Breast epithelium (tissue), 3 donors: ENCODE measurements around the gene KPNA1.

Source experiments
- CTCF ChIP-seq, 3 donors: fragments of 450-650 bp; IDR thresholded peaks; one replicate each; pipeline ENCODE4 v1.5.1; 2016 to 2017; ENCODE audit warnings: antibody characterized with exemption in 3 of 3, mild to moderate bottlenecking in 3 of 3, moderate library complexity in 3 of 3
- POLR2A ChIP-seq: fragments of 450-650 bp; IDR thresholded peaks from one replicate; pipeline ENCODE4 v1.6.1; 2016; ENCODE audit warnings: antibody characterized with exemption, mild to moderate bottlenecking, moderate library complexity

GRCh38 chr3:122391681-122392446 is 122.9 kb downstream of the KPNA1 start:
- TF ChIP-seq CTCF (IDR thresholded peaks at IDR 0.05) (no peak), POLR2A (no peak)
